ENCODE data around the gene MAP3K6.

MAP3K6 gene

DNA sequence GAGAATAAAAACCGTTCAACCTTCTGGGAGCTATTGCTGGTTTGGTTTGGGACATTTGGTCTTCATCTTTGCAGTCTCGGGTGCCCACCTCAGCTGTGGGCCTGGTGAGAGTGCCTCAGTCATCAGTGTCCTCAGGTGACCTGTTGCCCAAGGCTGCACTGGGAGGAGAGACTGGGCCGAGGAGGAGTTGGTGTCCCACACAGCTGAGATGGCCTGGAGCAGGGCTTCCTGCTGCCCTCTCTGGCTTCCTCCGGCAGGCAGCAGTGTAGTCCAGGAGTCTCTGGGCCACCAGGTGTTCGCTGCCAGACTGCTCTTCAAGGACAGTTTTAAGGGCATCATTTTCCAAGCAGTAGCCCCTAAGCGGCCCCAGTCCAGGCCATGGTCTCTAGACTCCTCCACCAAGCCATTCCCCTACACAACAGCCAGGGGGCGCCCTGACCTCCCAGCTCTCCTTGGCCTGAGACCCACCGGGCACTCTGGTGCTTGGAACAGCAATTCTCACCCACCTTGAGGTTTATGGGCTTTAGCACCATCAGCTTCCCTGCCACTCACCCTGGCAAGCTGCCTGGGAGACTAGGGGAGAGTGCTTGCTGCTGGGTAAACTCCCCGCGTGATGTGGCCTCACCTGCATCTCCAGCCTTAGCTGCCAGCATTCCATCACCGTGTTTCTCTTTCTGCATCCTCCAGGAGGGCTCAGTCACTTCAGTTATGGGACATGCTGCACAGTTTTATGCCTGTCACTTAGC is 34.1 kb downstream of the MAP3K6 start:
- no peak for DNase-seq

DNA sequence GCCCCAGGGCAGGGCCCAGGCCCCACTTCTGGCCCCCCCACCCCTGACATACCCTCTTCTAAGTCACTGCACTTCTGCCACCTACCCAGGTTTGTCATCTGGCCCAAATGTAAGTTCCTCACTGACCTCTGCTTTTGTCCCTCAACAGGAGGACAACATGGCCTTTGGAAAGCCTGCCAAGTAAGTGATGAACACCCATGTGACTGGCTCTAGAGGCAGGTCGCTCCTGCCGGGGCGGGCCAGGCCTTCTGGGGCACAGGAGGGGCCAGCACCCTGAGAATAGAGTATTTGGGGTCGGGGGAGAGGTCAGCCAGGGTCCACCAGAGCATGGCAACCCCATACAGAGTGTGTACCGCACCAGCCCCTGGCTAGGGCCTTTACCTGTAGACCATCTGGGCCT is 34.8 kb downstream of the MAP3K6 start:
- no peak for DNase-seq

DNA sequence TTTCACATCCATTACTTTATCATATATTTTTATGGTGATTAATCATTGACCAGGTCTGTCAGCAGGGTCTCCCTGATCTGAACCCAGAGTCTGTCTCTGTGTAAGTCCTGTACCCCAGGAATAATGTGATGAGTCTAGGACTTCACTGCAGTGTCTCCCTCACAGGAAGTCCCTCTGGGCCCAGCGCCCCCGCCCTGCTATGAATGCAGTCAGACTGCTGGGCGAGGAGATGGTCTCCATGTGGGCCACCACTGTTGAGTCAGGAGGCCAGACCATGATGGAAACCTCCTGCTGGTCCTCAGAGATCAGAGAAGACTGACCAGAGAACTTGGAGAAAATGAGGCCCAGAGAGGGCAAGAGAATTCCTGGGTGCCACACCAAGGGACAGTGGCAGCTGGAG is 35.3 kb downstream of the MAP3K6 start:
- no peak for DNase-seq

DNA sequence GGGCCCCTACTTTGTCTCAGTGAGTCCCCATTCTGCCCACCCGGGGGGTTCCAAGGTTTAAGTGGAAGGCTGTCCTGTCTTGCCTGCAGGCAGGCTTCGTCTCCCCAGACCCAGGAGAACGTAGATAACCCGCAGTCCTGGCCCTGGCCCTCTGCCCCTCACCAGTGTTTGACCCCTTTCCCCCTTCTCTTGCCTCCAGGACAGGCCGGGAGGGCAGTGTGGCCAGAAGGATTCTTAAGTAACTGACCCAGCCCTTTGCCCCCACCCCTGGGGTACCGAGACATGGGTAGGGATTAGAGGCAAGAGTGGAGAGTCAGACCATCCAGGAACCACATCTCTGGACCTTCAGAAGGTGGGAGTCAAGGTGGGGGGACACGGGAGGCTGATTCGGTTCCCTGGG is 36.0 kb downstream of the MAP3K6 start:
- no peak for DNase-seq

DNA sequence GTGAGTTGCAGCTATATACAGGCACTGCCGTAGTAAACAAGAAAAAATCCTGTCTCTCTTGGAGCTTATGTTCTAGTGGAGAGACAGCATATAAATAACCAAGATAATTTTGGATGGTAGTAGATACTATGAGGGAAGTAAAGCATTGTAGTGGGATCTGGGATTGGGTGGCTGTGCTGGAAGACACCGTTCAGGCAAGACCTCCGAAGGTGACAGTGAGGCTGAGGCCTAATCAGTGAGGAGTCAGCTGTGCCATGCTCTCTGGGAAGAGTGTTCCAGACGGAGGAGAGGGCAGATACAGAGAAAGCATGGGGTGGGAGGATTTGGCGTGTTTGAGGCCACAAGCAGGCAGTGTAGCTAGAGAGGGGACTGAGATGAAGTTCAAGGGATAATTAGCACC is 38.8 kb downstream of the MAP3K6 start:
- DNase-seq, result no peak

DNA sequence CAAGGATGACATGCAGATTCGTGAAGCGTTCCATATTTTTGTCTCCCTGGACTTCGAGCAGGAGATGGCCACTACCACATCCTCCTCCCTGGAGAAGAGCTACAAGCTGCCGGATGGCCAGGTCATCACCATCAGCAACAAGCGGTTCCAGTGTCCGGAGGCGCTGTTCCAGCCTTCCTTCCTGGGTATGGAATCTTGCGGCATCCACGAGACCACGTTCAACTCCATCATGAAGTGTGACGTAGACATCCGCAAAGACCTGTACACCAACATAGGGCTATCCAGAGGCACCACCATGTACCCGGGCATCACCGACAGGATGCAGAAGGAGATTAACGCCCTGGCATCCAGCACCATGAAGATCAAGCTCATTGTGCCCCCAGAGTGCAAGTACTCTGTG is 41.5 kb downstream of the MAP3K6 start:
- DNase-seq, result no peak

DNA sequence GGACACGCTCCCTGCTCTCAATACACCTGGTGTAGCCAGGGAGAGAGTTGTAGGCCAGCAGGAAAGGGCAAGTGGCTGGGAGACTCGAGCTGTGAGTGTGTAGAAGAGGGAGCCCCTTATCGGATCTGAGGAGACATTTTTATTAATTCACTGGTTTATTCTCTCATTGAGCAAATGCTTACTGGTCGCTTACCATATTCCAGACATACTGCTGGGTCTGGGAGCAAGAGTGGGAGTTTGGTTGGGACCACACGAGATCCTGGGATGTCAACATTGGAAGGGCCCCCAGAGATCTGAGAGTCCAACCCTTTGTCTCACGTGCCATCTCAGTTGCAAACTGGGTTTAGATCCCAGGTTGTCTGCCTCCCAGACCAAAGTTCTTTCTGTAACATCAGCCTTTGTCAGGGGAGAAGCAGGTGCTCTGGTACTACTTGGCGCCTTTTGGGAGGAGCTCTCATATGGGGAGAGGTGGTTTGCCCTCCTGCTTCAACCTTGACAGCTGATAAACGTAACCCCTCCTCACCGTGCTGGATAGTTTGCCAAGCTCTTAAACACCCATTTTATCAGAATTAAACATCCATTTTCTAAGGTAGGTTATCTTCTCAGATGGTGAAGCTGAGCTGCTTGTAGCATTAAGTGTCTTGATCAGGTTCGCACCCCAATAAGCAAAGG is 44.1 kb downstream of the MAP3K6 start:
- DNase-seq, result no peak

DNA sequence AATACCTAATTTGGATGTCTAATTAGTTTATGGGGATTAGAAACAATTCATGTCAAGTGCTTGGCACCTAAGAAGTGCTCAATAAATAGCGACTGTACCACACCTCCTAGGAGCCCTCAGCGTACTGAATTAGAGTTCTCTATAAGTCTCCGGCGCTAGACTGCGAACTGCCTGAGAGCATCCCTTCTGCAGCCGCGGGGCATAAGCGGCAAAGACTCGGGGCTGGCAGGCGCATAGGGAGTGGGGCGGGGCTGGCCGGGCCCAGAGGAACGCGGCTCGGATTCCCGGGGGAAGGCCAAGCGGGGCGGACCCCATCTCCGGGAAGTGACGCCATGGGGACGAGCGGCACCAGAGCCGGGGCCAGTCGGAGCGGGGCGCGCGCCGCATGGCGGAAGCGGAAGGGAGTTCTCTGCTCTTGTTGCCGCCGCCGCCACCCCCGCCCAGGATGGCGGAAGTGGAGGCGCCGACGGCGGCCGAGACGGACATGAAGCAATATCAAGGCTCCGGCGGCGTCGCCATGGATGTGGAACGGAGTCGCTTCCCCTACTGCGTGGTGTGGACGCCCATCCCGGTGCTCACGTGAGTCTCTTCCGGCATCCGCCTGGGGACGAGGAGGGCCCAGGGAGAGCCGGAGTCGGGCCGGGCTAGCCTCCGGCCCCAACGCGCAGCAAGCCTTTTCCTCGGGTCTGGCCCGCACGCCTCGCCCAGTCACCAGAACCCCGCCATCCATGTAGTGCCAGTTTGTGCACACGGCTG is 44.8 kb downstream of the MAP3K6 start, which contains the start of gene TMEM222:
Gene TMEM222, plus strand, starts transcription at position 351 of the 756 bp plus-strand sequence. Its CDS starts 35 bp downstream, at position 386.
- peak; percentile 96 for DNase-seq

DNA sequence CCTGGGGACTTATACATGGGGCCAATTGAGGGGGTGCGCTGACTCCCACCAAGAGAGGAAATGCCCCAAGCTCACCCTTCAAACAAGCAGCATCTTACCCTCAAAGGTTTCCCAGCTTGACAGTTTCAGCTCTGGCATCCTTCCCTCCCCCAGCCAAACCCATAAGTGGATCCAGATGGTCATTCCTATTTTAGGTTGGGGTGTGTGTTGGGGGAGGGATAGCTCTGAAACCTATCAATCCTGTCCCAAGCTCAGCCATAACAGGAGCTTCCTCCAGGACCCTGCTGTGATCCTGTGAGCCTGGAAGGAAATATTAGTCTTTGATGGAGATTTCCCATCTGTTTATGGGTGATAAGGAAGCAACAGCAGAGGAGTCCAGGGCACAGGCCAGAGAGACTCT is 48.2 kb downstream of the MAP3K6 start:
- no peak for DNase-seq

DNA sequence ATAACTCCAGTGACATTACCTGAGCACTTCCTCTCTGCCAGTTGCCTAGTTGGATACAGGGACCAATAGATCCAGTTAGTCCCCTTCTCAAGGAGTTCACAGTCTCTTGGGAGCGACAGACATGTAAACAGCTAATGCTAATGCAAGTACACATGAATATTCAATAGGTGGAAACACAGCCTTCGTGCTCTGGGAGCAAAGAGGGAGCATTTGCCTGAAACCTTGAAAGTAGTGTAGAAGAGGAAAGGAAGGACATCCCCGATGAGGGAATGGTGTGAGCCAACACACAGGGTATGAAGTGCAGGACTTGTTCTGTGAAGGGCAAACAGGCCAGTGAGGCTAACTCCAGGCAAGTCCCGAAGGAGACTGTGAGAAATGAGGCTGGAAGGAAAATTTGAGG is 48.6 kb downstream of the MAP3K6 start:
- no peak for DNase-seq

DNA sequence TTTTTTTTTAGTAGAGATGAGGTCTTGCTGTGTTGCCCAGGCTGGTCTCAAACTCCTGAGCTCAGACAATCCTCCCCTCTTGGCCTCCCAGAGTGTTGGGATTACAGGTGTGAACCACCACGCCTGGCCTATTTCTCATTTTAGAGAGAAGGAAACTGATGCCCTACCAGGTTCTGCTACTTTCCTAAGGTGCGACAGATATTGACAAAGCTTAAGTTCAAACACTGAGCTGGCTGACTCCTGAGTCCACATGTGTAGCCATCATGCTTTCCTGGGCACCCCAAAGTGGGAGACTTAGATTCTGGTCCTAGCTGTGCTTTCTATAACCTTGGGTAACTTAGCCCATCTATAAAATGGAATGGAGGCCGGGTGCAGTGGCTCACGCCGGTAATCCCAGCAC is 49.9 kb downstream of the MAP3K6 start:
- DNase-seq, result no peak

DNA sequence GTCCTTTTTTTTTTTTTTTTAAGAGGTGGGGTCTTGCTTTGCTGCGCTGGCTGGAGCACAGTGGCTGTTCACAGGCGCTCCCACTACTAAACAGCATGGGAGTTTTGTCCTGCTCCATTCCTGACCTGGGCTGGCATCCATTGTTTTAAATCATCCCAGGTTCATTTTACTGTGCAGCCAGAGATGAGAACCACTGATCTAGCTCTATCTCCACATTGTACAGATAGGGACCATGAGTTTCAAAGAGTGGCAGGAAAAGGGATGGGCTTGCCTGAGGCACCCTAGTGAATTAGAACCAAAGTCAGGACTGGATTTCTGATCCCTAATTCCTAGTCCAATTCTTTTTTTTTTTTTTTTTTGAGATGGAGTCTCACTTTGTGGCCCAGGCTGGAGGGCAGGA is 52.0 kb downstream of the MAP3K6 start:
- DNase-seq, result no peak

DNA sequence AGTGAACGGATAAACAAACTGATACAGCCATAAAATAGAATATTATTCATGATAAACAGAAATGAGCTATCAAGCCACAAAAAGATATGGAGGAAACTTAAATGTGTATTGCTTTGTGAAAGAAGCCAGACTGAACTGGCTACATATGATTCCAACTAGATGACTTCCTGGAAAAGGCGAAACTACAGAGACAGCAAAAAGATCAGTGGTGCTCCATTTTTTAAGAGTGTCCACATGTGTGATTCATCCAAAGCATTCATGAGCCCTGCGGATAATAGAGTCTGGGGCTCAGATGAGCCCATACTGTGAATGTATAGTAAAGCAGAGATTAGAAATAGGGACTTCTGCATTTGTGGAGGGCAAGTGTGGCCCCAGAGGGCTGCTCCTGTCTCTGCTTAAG is 52.6 kb downstream of the MAP3K6 start:
- DNase-seq, result no peak

DNA sequence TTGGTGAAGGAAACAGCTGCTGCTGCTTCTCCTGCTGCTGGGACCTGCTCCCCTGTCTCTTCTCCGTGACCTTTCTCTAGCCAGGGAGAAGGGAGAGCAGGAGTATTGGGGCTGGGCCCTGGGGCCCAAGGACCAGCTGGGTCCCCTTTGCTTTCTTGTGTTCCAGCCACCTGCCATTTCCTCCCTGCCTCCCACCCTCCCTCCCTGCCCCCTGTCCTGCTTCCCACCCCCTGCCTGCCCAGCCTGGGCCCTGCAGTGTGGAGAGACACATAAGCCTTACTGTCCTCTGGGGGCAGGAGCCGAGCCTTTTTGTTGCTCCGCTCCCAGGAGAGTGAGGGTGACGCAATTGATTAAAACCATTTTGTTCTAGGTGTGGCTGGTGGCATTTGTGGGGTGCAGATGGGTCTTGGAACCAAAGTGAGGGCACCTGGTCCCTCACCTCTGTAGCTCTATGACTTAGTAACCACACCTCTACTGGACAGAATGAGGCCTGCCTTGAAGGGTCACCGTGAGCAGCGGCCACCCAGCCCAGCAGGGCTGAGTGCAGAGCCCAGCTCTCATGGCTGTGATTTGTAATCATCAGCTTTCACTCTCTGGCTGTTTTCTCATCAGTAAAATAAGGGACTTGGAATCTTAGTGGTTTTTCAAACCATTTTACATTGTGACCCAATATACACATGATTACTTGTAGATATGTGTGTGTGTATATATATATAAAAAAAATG is 58.7 kb downstream of the MAP3K6 start:
- DNase-seq, result no peak

DNA sequence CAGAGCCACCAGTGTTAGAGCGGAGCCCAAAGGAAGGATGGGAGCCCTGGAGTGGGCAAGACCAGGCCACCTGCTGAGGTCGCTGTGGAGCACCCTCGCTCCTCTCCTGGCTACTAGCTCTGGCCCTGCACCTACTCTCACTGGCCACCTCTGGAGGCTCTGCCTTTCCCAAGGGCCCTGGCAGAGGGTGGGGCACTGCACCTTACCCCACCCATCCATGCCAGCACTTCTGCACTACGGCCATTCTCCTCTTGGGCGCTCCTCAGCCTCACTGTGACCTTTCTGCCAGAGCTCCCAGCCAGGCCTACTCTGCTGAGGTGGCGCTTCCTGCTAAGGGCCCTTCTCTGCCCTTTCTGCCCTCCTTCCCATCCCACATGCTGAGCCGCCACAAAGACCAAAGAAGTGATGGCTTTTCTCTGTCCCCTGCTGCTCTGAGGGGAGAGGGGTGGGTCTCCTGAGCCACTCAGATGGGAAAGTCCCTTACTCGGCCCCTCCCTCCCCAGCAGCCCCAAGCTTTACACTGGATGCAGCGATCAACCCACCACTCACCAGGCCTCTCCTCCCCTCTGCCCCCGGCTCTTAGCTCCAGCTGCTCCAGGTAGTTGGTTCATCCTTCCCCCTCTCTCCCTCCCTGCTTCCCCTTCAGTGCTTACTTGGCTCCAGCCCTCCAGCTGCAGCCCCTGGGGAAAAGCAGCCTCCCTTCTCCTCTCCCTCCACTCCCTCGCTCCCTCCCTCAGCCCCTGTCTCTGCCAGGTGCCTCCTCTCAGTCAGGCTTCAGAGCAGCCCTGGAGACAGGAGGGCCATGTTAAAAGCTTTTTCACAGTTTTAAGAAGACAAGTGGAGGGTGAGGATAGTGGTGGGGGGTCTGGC is 59.6 kb downstream of the MAP3K6 start:
- DNase-seq, result peak; percentile 43

DNA sequence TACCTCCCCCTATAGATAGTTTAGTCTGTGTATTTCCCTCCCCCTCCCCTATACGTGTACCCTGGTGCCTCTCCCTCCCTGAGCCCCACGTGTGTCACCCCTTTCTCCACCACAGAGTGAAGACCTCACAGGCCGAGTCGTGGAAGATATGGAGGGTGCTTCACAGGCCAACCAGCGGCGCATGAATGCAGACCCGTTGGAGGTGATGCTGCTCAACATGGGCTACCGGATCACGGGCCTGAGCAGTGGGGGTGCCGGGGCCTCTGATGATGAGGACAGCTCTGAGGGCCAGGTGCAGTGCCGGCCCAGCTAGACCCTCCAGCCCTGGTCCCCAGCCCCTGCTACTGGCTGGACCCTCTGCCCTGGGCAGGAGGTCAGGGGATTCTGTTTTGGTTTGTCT is 60.7 kb downstream of the MAP3K6 start:
- no peak for DNase-seq
